H7 (cell line): ENCODE data around the gene HSPA13. TPM values are rescaled to one million over a fixed set of nuclear protein-coding genes. Genes with fewer than 3 reads are reported as not detected.
A peak's percentile ranks its signal among the peaks of the same experiment; 100 is the strongest.

Experiments
- DNase-seq: peaks from one replicate; pipeline ENCODE4 v3.0.0; 2012
- H3K27me3 ChIP-seq: 2 replicates; pipeline ENCODE4 v1.6.0; 2011; ENCODE audit warnings: mild to moderate bottlenecking, low read length; ENCODE audit not compliant: control insufficient read depth, insufficient read depth
- H3K36me3 ChIP-seq: replicated peaks from 2 replicates; pipeline ENCODE4 v1.5.1; 2011; ENCODE audit warnings: low read length; ENCODE audit not compliant: control insufficient read depth, insufficient read depth
- H3K4me3 ChIP-seq: 2 replicates; pipeline ENCODE4 v1.5.1; 2011; ENCODE audit warnings: low read depth, mild to moderate bottlenecking, control low read depth, low read length, moderate library complexity; ENCODE audit not compliant: insufficient read depth
- total RNA-seq: library from RNA; depleted of rRNA; stranded (reverse); fragments of >200 nt; shearing (Covaris generic); gene quantifications from 2 replicates; pipeline ENCODE4 v1.2.3, GENCODE V29; 2014; rRNA removed

HSPA13 gene
- total RNA-seq: 32.5 and 43.8 TPM in 2 replicates

- no peaks in the 10 kb centered on the region for H3K27me3 ChIP-seq
- peak; percentile 86 for DNase-seq
- peak within 1 kb of the TSS; percentile 76 for H3K4me3 ChIP-seq
These were observed at the start of gene HSPA13 for GRCh38 chr21:14382835-14383595. Gene HSPA13, minus strand, starts transcription at chr21:14383146. Its CDS starts 27 bp downstream, at chr21:14383119.

GRCh38 chr21:14418920-14419319, 36.0 kb upstream of the HSPA13 start:
- DNase-seq: no peak
- H3K27me3 ChIP-seq: no peaks in the 10 kb centered on the region

More at GRCh38 chr21:14382835-14383595, at the start of gene HSPA13:
- H3K36me3 ChIP-seq: peaks cover 2% of the 10 kb centered on the region

GRCh38 chr21:14414932-14415508, 32.1 kb upstream of the HSPA13 start:
- Histone ChIP-seq H3K4me3 (no peak overlapping the region), H3K27me3 (no peaks in the 10 kb centered on the region)
- DNase-seq: no peak

More at GRCh38 chr21:14418920-14419319, 36.0 kb upstream of the HSPA13 start:
- Histone ChIP-seq H3K36me3 (no peaks in the 10 kb centered on the region), H3K4me3 (no peak overlapping the region)

GRCh38 chr21:14405962-14406361, 23.0 kb upstream of the HSPA13 start:
- DNase-seq: no peak
- no peak overlapping the region for H3K4me3 ChIP-seq
- H3K27me3 ChIP-seq: no peaks in the 10 kb centered on the region
- H3K36me3 ChIP-seq: no peaks in the 10 kb centered on the region

More at GRCh38 chr21:14414932-14415508, 32.1 kb upstream of the HSPA13 start:
- no peaks in the 10 kb centered on the region for H3K36me3 ChIP-seq

- no peaks in the 10 kb centered on the region for H3K27me3 ChIP-seq
- H3K4me3 ChIP-seq: no peak overlapping the region
- no peaks in the 10 kb centered on the region for H3K36me3 ChIP-seq
- DNase-seq: no peak
These were observed 22.3 kb upstream of the HSPA13 start for GRCh38 chr21:14405225-14405624.

GRCh38 chr21:14403681-14404318, 20.9 kb upstream of the HSPA13 start:
- Histone ChIP-seq H3K36me3 (no peaks in the 10 kb centered on the region), H3K27me3 (no peaks in the 10 kb centered on the region), H3K4me3 (no peak overlapping the region)
- DNase-seq: peak; percentile 8

GRCh38 chr21:14401217-14401616, 18.3 kb upstream of the HSPA13 start:
- H3K4me3 ChIP-seq: no peak overlapping the region
- DNase-seq: no peak
- H3K27me3 ChIP-seq: no peaks in the 10 kb centered on the region
- no peaks in the 10 kb centered on the region for H3K36me3 ChIP-seq

- H3K27me3 ChIP-seq: no peaks in the 10 kb centered on the region
These were observed 5.3 kb upstream of the HSPA13 start for GRCh38 chr21:14388282-14388681.

GRCh38 chr21:14384453-14384852, 1.5 kb upstream of the HSPA13 start:
- H3K36me3 ChIP-seq: no peaks in the 10 kb centered on the region; the same call in 1 of the 2 replicates
- H3K27me3 ChIP-seq: no peaks in the 10 kb centered on the region
- no peak overlapping the region for H3K4me3 ChIP-seq
- DNase-seq: no peak

More at GRCh38 chr21:14388282-14388681, 5.3 kb upstream of the HSPA13 start:
- no peak for DNase-seq
- H3K36me3 ChIP-seq: no peaks in the 10 kb centered on the region
- H3K4me3 ChIP-seq: no peak overlapping the region

- peak overlapping the region; percentile 57 for H3K4me3 ChIP-seq
- no peaks in the 10 kb centered on the region for H3K27me3 ChIP-seq
- no peak for DNase-seq
- no peaks in the 10 kb centered on the region; the same call in 1 of the 2 replicates for H3K36me3 ChIP-seq
These were observed 742 bp upstream of the HSPA13 start for GRCh38 chr21:14383596-14384180.

- DNase-seq: peak; percentile 63
- H3K4me3 ChIP-seq: peak overlapping the region; percentile 76
These were observed 486 bp downstream of the HSPA13 start for GRCh38 chr21:14382486-14382834.

GRCh38 chr21:14376854-14377253, 6.1 kb downstream of the HSPA13 start:
- DNase-seq: peak; percentile 14
- Histone ChIP-seq H3K36me3 (peaks cover 23% of the 10 kb centered on the region), H3K27me3 (no peaks in the 10 kb centered on the region), H3K4me3 (no peak overlapping the region)

More at GRCh38 chr21:14382486-14382834, 486 bp downstream of the HSPA13 start:
- no peaks in the 10 kb centered on the region for H3K27me3 ChIP-seq
- H3K36me3 ChIP-seq: peaks cover 7% of the 10 kb centered on the region

- Histone ChIP-seq H3K4me3 (no peak overlapping the region), H3K36me3 (no peaks in the 10 kb centered on the region)
These were observed 15.9 kb downstream of the HSPA13 start for GRCh38 chr21:14366998-14367397.

GRCh38 chr21:14361958-14362357, 21.0 kb downstream of the HSPA13 start:
- no peak overlapping the region for H3K4me3 ChIP-seq
- no peaks in the 10 kb centered on the region for H3K36me3 ChIP-seq
- DNase-seq: no peak
- H3K27me3 ChIP-seq: no peaks in the 10 kb centered on the region

More at GRCh38 chr21:14366998-14367397, 15.9 kb downstream of the HSPA13 start:
- H3K27me3 ChIP-seq: no peaks in the 10 kb centered on the region
- no peak for DNase-seq
